Natural killer cell treated with Interleukin-12 subunit alpha and Interleukin-12 subunit beta and Interleukin-15 and Interleukin-18, amount 100 ng/mL, for 72 hours (primary cell): ENCODE results near the gene CYB561. TPM values are rescaled to one million over a fixed set of nuclear protein-coding genes. Genes with fewer than 3 reads are reported as not detected.

Source experiments
- ATAC-seq, 2 donors: fragments of 150-1000 bp; cut with Tn5 transposase in 1 of 2; sonication (Bioruptor Pico), chemical (Tn5 transposase) in 1 of 2; 2 replicates each; pipeline ENCODE4 v1.10.0; 2021
- DNase-seq: peaks from one replicate; pipeline ENCODE4 v3.0.0; 2022; ENCODE audit warnings: low spot score
- H3K27ac Mint-ChIP-seq, 2 donors: 1 replicate in 1 of 2; 2 replicates in 1 of 2; pipeline ENCODE4 v1.8.0; 2022; ENCODE audit warnings: mixed read lengths in 2 of 2, mild to moderate bottlenecking in 1 of 2, moderate library complexity in 1 of 2
- H3K27me3 Mint-ChIP-seq, 2 donors: 1 replicate in 1 of 2; 2 replicates in 1 of 2; pipeline ENCODE4 v1.8.0; 2022; ENCODE audit warnings: mixed read lengths in 2 of 2
- H3K36me3 Mint-ChIP-seq: one replicate; pipeline ENCODE4 v1.8.0; 2022; ENCODE audit warnings: mixed read lengths
- H3K4me1 Mint-ChIP-seq, 2 donors: 1 replicate in 1 of 2; 2 replicates in 1 of 2; pipeline ENCODE4 v1.8.0; 2022; ENCODE audit warnings: low read depth in 2 of 2, mixed read lengths in 2 of 2, mild to moderate bottlenecking in 1 of 2
- H3K4me3 Mint-ChIP-seq: one replicate; pipeline ENCODE4 v1.8.0; 2022; ENCODE audit warnings: mixed read lengths
- H3K9me3 Mint-ChIP-seq: 2 replicates; pipeline ENCODE4 v1.8.0; 2022; ENCODE audit warnings: mixed read lengths
- total RNA-seq, 2 donors: library from RNA; stranded (reverse); gene quantifications; one replicate each; pipeline ENCODE4 v1.2.3, GENCODE V29; 2022

CYB561 gene
- total RNA-seq, 2 donors from 2014 or later, result 3.2 to 7.9 TPM

GRCh38 chr17:63430223-63430622, 15.9 kb downstream of the CYB561 start:
- Mint-ChIP-seq H3K4me1 (peaks cover 6 to 16% of the 10 kb centered on the region in 2 donors), H3K4me3 (no peak overlapping the region), H3K27me3 (no peaks in the 10 kb centered on the region), H3K36me3 (no peaks in the 10 kb centered on the region), H3K9me3 (no peaks in the 10 kb centered on the region), H3K27ac (no peak overlapping the region)
- ATAC-seq (no peak), DNase-seq (no peak)

- H3K4me3 Mint-ChIP-seq, result no peak overlapping the region
- H3K36me3 Mint-ChIP-seq, result no peaks in the 10 kb centered on the region
- H3K9me3 Mint-ChIP-seq, result no peaks in the 10 kb centered on the region
- no peak for DNase-seq
- no peaks in the 10 kb centered on the region for H3K27me3 Mint-ChIP-seq
- H3K27ac Mint-ChIP-seq, result no peak overlapping the region
- peaks cover 2 to 13% of the 10 kb centered on the region in 2 donors for H3K4me1 Mint-ChIP-seq
- ATAC-seq, result no peak
These were observed 16.3 kb downstream of the CYB561 start for GRCh38 chr17:63429766-63430165.

GRCh38 chr17:63426917-63427308, 19.2 kb downstream of the CYB561 start:
- H3K27me3 Mint-ChIP-seq, result no peaks in the 10 kb centered on the region
- H3K4me1 Mint-ChIP-seq, result peaks cover 0 to 2% of the 10 kb centered on the region in 2 donors
- H3K4me3 Mint-ChIP-seq, result no peak overlapping the region
- DNase-seq (no peak), ATAC-seq (no peak)
- H3K27ac Mint-ChIP-seq, result no peak overlapping the region
- H3K36me3 Mint-ChIP-seq, result no peaks in the 10 kb centered on the region
- H3K9me3 Mint-ChIP-seq, result no peaks in the 10 kb centered on the region

GRCh38 chr17:63426041-63426916, 19.8 kb downstream of the CYB561 start:
- H3K27ac Mint-ChIP-seq, result no peak overlapping the region
- no peak overlapping the region for H3K4me3 Mint-ChIP-seq
- H3K36me3 Mint-ChIP-seq, result no peaks in the 10 kb centered on the region
- DNase-seq (peak; percentile 54), ATAC-seq (no peak)
- H3K4me1 Mint-ChIP-seq, result peaks cover 0 to 2% of the 10 kb centered on the region in 2 donors
- H3K27me3 Mint-ChIP-seq, result no peaks in the 10 kb centered on the region
- no peaks in the 10 kb centered on the region for H3K9me3 Mint-ChIP-seq

- Mint-ChIP-seq H3K9me3 (no peaks in the 10 kb centered on the region), H3K27me3 (no peaks in the 10 kb centered on the region), H3K36me3 (no peaks in the 10 kb centered on the region), H3K4me3 (no peak overlapping the region), H3K4me1 (peaks cover 2 to 4% of the 10 kb centered on the region in 2 donors), H3K27ac (no peak overlapping the region)
- peak; percentile 77 for DNase-seq
- peak; percentile 75 to 80 for ATAC-seq
These were observed 20.6 kb downstream of the CYB561 start for GRCh38 chr17:63425483-63425882.

GRCh38 chr17:63423963-63424362, 22.1 kb downstream of the CYB561 start:
- Mint-ChIP-seq H3K4me1 (peaks cover 10 to 12% of the 10 kb centered on the region in 2 donors), H3K36me3 (no peaks in the 10 kb centered on the region), H3K27ac (no peak overlapping the region), H3K4me3 (no peak overlapping the region), H3K27me3 (no peaks in the 10 kb centered on the region), H3K9me3 (no peaks in the 10 kb centered on the region)
- DNase-seq (no peak), ATAC-seq (no peak)

- no peak overlapping the region for H3K4me3 Mint-ChIP-seq
- H3K27ac Mint-ChIP-seq, result no peak overlapping the region
- no peak for ATAC-seq
- H3K4me1 Mint-ChIP-seq, result peaks cover 10 to 12% of the 10 kb centered on the region in 2 donors
- H3K27me3 Mint-ChIP-seq, result no peaks in the 10 kb centered on the region
- no peak for DNase-seq
- H3K36me3 Mint-ChIP-seq, result no peaks in the 10 kb centered on the region
- no peaks in the 10 kb centered on the region for H3K9me3 Mint-ChIP-seq
These were observed 22.7 kb downstream of the CYB561 start for GRCh38 chr17:63423251-63423950.

GRCh38 chr17:63421681-63422645, 24.1 kb downstream of the CYB561 start:
- Mint-ChIP-seq H3K27me3 (no peaks in the 10 kb centered on the region), H3K9me3 (no peaks in the 10 kb centered on the region)

GRCh38 chr17:63420868-63421680, 25.0 kb downstream of the CYB561 start:
- Mint-ChIP-seq H3K27ac (peak overlapping the region in 1 of 2 donors; percentile 76), H3K4me1 (peaks cover 10 to 12% of the 10 kb centered on the region in 2 donors), H3K27me3 (no peaks in the 10 kb centered on the region), H3K4me3 (no peak overlapping the region), H3K9me3 (no peaks in the 10 kb centered on the region), H3K36me3 (no peaks in the 10 kb centered on the region)
- ATAC-seq (no peak), DNase-seq (no peak)

More at GRCh38 chr17:63421681-63422645, 24.1 kb downstream of the CYB561 start:
- DNase-seq (no peak), ATAC-seq (no peak)
- H3K27ac Mint-ChIP-seq, result no peak overlapping the region
- no peaks in the 10 kb centered on the region for H3K36me3 Mint-ChIP-seq
- H3K4me3 Mint-ChIP-seq, result no peak overlapping the region
- H3K4me1 Mint-ChIP-seq, result peaks cover 10 to 12% of the 10 kb centered on the region in 2 donors

- H3K4me1 Mint-ChIP-seq, result peaks cover 10% of the 10 kb centered on the region in 2 donors
- H3K36me3 Mint-ChIP-seq, result no peaks in the 10 kb centered on the region
- peak overlapping the region; percentile 73 to 76 for H3K27ac Mint-ChIP-seq
- no peaks in the 10 kb centered on the region for H3K9me3 Mint-ChIP-seq
- no peaks in the 10 kb centered on the region for H3K27me3 Mint-ChIP-seq
- peak overlapping the region; percentile 52 for H3K4me3 Mint-ChIP-seq
- no peak for DNase-seq
- ATAC-seq, result peak; percentile 74 to 75
These were observed 25.9 kb downstream of the CYB561 start for GRCh38 chr17:63419949-63420867.

- Mint-ChIP-seq H3K4me3 (no peak overlapping the region), H3K27ac (peak overlapping the region in 1 of 2 donors; percentile 73), H3K9me3 (no peaks in the 10 kb centered on the region), H3K27me3 (no peaks in the 10 kb centered on the region), H3K4me1 (peaks cover 10% of the 10 kb centered on the region in 2 donors), H3K36me3 (no peaks in the 10 kb centered on the region)
- no peak for DNase-seq
- no peak for ATAC-seq
These were observed 26.7 kb downstream of the CYB561 start for GRCh38 chr17:63419398-63419797.

GRCh38 chr17:63418540-63418939, 27.6 kb downstream of the CYB561 start:
- H3K27me3 Mint-ChIP-seq, result no peaks in the 10 kb centered on the region
- no peak overlapping the region for H3K27ac Mint-ChIP-seq
- H3K4me3 Mint-ChIP-seq, result no peak overlapping the region
- H3K4me1 Mint-ChIP-seq, result peaks cover 10% of the 10 kb centered on the region in 2 donors
- ATAC-seq, result no peak
- no peaks in the 10 kb centered on the region for H3K36me3 Mint-ChIP-seq
- DNase-seq, result no peak
- no peaks in the 10 kb centered on the region for H3K9me3 Mint-ChIP-seq
